PC-3 (cell line): Measurements from ENCODE around the gene BNIP5. TPM values are rescaled to one million over a fixed set of nuclear protein-coding genes. Genes with fewer than 3 reads are reported as not detected.

Experiments
- ATAC-seq: fragments of 200-7000 bp; cut with Tn5 transposase; 2 replicates; pipeline ENCODE4 v1.9.1; 2020; ENCODE audit warnings: mild to moderate bottlenecking, moderate library complexity
- BruUV-seq: library from RNA; stranded (reverse); fragments of 400-500 nt; replicated peaks from 2 replicates; lab custom pipeline; 2021; lab: Mats Ljungman, UMichigan
- CTCF ChIA-PET: fragments of 300-600 bp; sonication (Branson Sonifier 250); formaldehyde crosslinking; loops from one replicate; lab custom pipeline; 2022; ENCODE audit warnings: antibody characterized with exemption; lab: Charles Lee
- POLR2A ChIA-PET: fragments of 300-600 bp; sonication (Branson Sonifier 250); formaldehyde crosslinking; loops from one replicate; lab custom pipeline; 2022; ENCODE audit warnings: antibody characterized with exemption; ENCODE audit not compliant: unreplicated experiment; lab: Charles Lee
- DNase-seq: peaks from one replicate; pipeline ENCODE4 v3.0.0-alpha.2; 2015
- H2AFZ ChIP-seq: fragments of 300-600 bp; sonication (generic); 2 replicates; pipeline ENCODE4 v1.6.0; 2016; ENCODE audit warnings: antibody characterized with exemption, low read length
- H3F3A ChIP-seq: fragments of 300-600 bp; sonication (generic); one replicate; pipeline ENCODE4 v1.6.0; 2017; ENCODE audit warnings: antibody characterized with exemption, low read length, control low read depth, mild to moderate bottlenecking; ENCODE audit not compliant: unreplicated experiment
- H3K27ac ChIP-seq: fragments of 300-600 bp; sonication (generic); 2 replicates; pipeline ENCODE4 v1.5.1; 2016; ENCODE audit warnings: mild to moderate bottlenecking, low read length
- H3K27me3 ChIP-seq: fragments of 300-600 bp; sonication (generic); 2 replicates; pipeline ENCODE4 v1.6.1; 2016; ENCODE audit warnings: low read length, mixed read lengths
- H3K36me3 ChIP-seq: fragments of 300-600 bp; sonication (generic); 2 replicates; pipeline ENCODE4 v1.6.1; 2016; ENCODE audit warnings: low read depth, mixed run types, low read length, mixed read lengths
- H3K4me1 ChIP-seq: fragments of 300-600 bp; sonication (generic); 2 replicates; pipeline ENCODE4 v1.5.1; 2016; ENCODE audit warnings: low read length; ENCODE audit not compliant: insufficient read depth
- H3K4me2 ChIP-seq: fragments of 300-600 bp; sonication (generic); 2 replicates; pipeline ENCODE4 v1.6.0; 2016; ENCODE audit warnings: low read length
- H3K4me3 ChIP-seq: fragments of 300-600 bp; sonication (generic); 2 replicates; pipeline ENCODE4 v1.5.1; 2016; ENCODE audit warnings: mild to moderate bottlenecking, low read length, mixed read lengths
- H3K79me2 ChIP-seq: fragments of 300-600 bp; sonication (generic); 2 replicates; pipeline ENCODE4 v1.6.1; 2017; ENCODE audit warnings: low read length, mixed read lengths
- H3K9ac ChIP-seq: fragments of 300-600 bp; sonication (generic); 2 replicates; pipeline ENCODE4 v1.6.0; 2016; ENCODE audit warnings: mild to moderate bottlenecking, low read length
- H3K9me2 ChIP-seq: fragments of 300-600 bp; sonication (generic); replicated peaks from 2 replicates; pipeline ENCODE4 v1.6.1; 2016; ENCODE audit warnings: mixed run types, low read length, mixed read lengths
- H3K9me3 ChIP-seq: fragments of 300-600 bp; sonication (generic); 2 replicates; pipeline ENCODE4 v1.6.1; 2016; ENCODE audit warnings: low read length, mixed read lengths
- H4K20me1 ChIP-seq: fragments of 300-600 bp; sonication (generic); 2 replicates; pipeline ENCODE4 v1.6.1; 2016; ENCODE audit warnings: low read length, mixed read lengths
- EZH2 ChIP-seq: fragments of 300-600 bp; sonication (generic); IDR thresholded peaks from one replicate; pipeline ENCODE4 v1.6.1; 2017; ENCODE audit warnings: antibody characterized with exemption, mild to moderate bottlenecking, low read length; ENCODE audit not compliant: unreplicated experiment
- EZH2phosphoT487 ChIP-seq: fragments of 300-600 bp; sonication (generic); IDR thresholded peaks from 2 replicates; pipeline ENCODE4 v1.6.1; 2018; ENCODE audit warnings: mild to moderate bottlenecking, antibody characterized with exemption, low read length, borderline replicate concordance
- intact Hi-C: fragments of 100-400 bp; cut with micrococcal nuclease; formaldehyde crosslinking; loops from 2 replicates; pipeline ENCODE4 v1.9.0; 2023
- total RNA-seq: library from RNA; depleted of rRNA; stranded (reverse); fragments of >200 nt; gene quantifications from 2 replicates; pipeline ENCODE4 v1.2.3, GENCODE V29; 2014
- TF ChIP-seq, protein P1 (sequence below): fragments of 300-600 bp; sonication (generic); conservative IDR thresholded peaks from 2 replicates; pipeline ENCODE4 v1.5.1; 2017; ENCODE audit warnings: antibody characterized with exemption, low read depth, mild to moderate bottlenecking, low read length

The BNIP5 gene
- total RNA-seq, 1 experiment from 2014 or later: not detected

DNA sequence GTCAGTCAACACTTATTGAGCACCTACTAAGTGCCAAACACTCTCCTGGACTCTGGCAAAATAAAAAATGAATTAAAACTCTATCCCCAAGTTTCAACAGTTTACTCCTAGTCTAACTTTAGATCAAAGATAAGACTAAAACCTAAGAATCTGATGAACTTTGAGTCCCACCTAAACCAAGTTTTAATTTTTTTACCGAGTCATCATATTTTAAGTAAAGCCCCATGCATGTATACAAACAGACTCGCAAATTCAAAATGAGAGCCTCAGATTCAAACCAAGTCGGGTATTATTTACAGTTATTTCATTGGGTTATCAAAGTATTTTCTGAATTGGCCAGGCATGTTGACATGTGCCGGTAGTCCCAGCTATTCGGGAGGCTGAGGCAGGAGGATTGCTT is 28.2 kb downstream of the BNIP5 start:
- H3K4me2 ChIP-seq: no peak overlapping the region
- ChIA-PET POLR2A (no interaction called here), CTCF (no interaction called here)
- H3K27me3 ChIP-seq: peaks cover 29% of the 10 kb centered on the region; the same call in 1 of the 2 replicates
- no peak overlapping the region for H2AFZ ChIP-seq
- no peak for TF ChIP-seq EZH2phosphoT487
- TF ChIP-seq, protein P1, sequence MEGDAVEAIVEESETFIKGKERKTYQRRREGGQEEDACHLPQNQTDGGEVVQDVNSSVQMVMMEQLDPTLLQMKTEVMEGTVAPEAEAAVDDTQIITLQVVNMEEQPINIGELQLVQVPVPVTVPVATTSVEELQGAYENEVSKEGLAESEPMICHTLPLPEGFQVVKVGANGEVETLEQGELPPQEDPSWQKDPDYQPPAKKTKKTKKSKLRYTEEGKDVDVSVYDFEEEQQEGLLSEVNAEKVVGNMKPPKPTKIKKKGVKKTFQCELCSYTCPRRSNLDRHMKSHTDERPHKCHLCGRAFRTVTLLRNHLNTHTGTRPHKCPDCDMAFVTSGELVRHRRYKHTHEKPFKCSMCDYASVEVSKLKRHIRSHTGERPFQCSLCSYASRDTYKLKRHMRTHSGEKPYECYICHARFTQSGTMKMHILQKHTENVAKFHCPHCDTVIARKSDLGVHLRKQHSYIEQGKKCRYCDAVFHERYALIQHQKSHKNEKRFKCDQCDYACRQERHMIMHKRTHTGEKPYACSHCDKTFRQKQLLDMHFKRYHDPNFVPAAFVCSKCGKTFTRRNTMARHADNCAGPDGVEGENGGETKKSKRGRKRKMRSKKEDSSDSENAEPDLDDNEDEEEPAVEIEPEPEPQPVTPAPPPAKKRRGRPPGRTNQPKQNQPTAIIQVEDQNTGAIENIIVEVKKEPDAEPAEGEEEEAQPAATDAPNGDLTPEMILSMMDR: no peak
- no peak for TF ChIP-seq EZH2
- no peaks in the 10 kb centered on the region for H3K36me3 ChIP-seq
- no peak overlapping the region for H3K9ac ChIP-seq
- H3K9me3 ChIP-seq: no peaks in the 10 kb centered on the region
- no peaks in the 10 kb centered on the region for H3K79me2 ChIP-seq
- no peak overlapping the region for H3K4me3 ChIP-seq
- H3F3A ChIP-seq: no peaks in the 10 kb centered on the region
- H3K9me2 ChIP-seq: no peaks in the 10 kb centered on the region
- intact Hi-C loops: no loop called here
- H3K4me1 ChIP-seq: no peaks in the 10 kb centered on the region
- no peak for DNase-seq
- no peak for ATAC-seq
- no peak overlapping the region for H3K27ac ChIP-seq
- no TSS peak for BruUV-seq
- no peaks in the 10 kb centered on the region for H4K20me1 ChIP-seq

DNA sequence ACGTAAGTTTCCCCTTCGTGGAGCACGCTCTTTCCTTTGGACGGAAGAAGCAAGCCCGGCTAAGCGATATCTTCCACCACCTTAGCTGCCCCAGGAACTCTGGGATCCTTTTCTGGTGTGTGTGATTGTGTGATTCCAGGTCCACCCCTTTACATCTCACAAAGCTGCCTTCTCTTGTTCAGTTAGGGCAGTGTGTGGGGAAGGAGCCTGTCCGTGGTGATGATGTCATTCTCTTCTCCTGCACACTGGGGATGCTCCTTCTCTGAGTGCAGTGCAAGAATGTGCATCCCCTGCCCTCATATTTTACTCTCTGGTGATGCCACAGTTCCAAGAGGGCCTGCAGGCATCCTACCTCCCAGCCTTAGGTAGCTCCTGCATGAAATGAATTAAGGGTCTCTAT is 30.3 kb downstream of the BNIP5 start:
- Histone ChIP-seq H3K9me2 (no peaks in the 10 kb centered on the region), H3K4me1 (no peaks in the 10 kb centered on the region), H2AFZ (no peak overlapping the region), H4K20me1 (no peaks in the 10 kb centered on the region), H3K9me3 (no peaks in the 10 kb centered on the region), H3K27ac (no peak overlapping the region), H3K4me2 (no peak overlapping the region), H3K36me3 (no peaks in the 10 kb centered on the region), H3K79me2 (no peaks in the 10 kb centered on the region), H3F3A (no peaks in the 10 kb centered on the region), H3K27me3 (peaks cover 17% of the 10 kb centered on the region; the same call in 1 of the 2 replicates), H3K4me3 (no peak overlapping the region), H3K9ac (no peak overlapping the region)
- ChIA-PET POLR2A (no interaction called here), CTCF (no interaction called here)
- intact Hi-C loops: no loop called here
- ATAC-seq (no peak), DNase-seq (no peak)
- TF ChIP-seq EZH2phosphoT487 (no peak), EZH2 (no peak)
- TF ChIP-seq, protein P1: no peak
- BruUV-seq: no TSS peak

DNA sequence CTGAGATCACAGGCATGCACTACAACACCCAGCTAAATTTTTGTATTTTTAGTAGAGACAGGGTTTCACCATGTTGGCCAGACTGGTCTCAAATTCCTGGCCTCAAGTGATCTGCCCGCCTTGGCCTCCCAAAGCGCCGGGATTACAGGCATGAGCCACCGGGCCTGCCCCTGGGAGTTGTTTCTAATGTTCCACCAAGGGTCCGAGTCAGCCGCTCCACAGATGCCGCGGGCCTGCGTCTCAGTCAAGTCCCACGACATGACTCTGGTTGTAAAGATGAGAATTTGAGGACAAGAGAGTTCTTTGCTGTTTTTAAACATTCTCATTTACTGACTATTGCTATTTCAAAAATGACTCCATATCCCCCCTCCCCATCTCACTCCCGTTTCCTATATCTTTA is 30.8 kb downstream of the BNIP5 start:
- intact Hi-C loops: no loop called here
- Histone ChIP-seq H3K9me3 (no peaks in the 10 kb centered on the region), H3K27ac (no peak overlapping the region), H3K36me3 (no peaks in the 10 kb centered on the region), H3K79me2 (no peaks in the 10 kb centered on the region), H3K4me3 (no peak overlapping the region), H3K9ac (no peak overlapping the region), H2AFZ (no peak overlapping the region), H4K20me1 (no peaks in the 10 kb centered on the region), H3K27me3 (peaks cover 16% of the 10 kb centered on the region; the same call in 1 of the 2 replicates), H3K4me1 (no peaks in the 10 kb centered on the region), H3K4me2 (no peak overlapping the region), H3F3A (no peaks in the 10 kb centered on the region), H3K9me2 (no peaks in the 10 kb centered on the region)
- no TSS peak for BruUV-seq
- ChIA-PET POLR2A (no interaction called here), CTCF (no interaction called here)
- no peak for DNase-seq
- TF ChIP-seq, protein P1: no peak
- TF ChIP-seq EZH2: no peak
- TF ChIP-seq EZH2phosphoT487: no peak
- no peak for ATAC-seq
